ENCODE measurements around the gene SYTL2.

SYTL2 gene

GRCh38 chr11:85726381-85726780 is 84.6 kb downstream of the SYTL2 start:
- DNase-seq, result no peak

- no peak for DNase-seq
These were observed 85.3 kb downstream of the SYTL2 start for GRCh38 chr11:85725510-85726258.

GRCh38 chr11:85724748-85725465 is 86.0 kb downstream of the SYTL2 start:
- no peak for DNase-seq

- no peak for DNase-seq
These were observed 87.9 kb downstream of the SYTL2 start for GRCh38 chr11:85723088-85723487.

- DNase-seq, result no peak
These were observed 89.8 kb downstream of the SYTL2 start for GRCh38 chr11:85721191-85721590.

- peak; percentile 68 for DNase-seq
These were observed 91.7 kb downstream of the SYTL2 start for GRCh38 chr11:85718991-85719807.

- DNase-seq, result no peak
These were observed 92.6 kb downstream of the SYTL2 start for GRCh38 chr11:85718126-85718943.

- no peak for DNase-seq
These were observed 93.5 kb downstream of the SYTL2 start for GRCh38 chr11:85717429-85717828.

GRCh38 chr11:85712953-85713352 is 98.0 kb downstream of the SYTL2 start:
- DNase-seq, result no peak

GRCh38 chr11:85710917-85711316 is 100.0 kb downstream of the SYTL2 start:
- no peak for DNase-seq

GRCh38 chr11:85709941-85710702 is 100.8 kb downstream of the SYTL2 start:
- DNase-seq, result no peak

- no peak for DNase-seq
These were observed 105.1 kb downstream of the SYTL2 start for GRCh38 chr11:85705800-85706199.

- no peak for DNase-seq
These were observed 106.0 kb downstream of the SYTL2 start for GRCh38 chr11:85704967-85705366.

- DNase-seq, result no peak
These were observed 110.8 kb downstream of the SYTL2 start for GRCh38 chr11:85699957-85700741.

GRCh38 chr11:85698195-85698594 is 112.7 kb downstream of the SYTL2 start:
- no peak for DNase-seq

GRCh38 chr11:85697747-85698146 is 113.2 kb downstream of the SYTL2 start:
- DNase-seq, result no peak

- no peak for DNase-seq
These were observed 115.4 kb downstream of the SYTL2 start for GRCh38 chr11:85695546-85695945.

GRCh38 chr11:85694385-85694980 is 116.5 kb downstream of the SYTL2 start:
- DNase-seq, result no peak

- peak; percentile 73 for DNase-seq
These were observed 125.0 kb downstream of the SYTL2 start, which contains the start of gene CCDC89 for GRCh38 chr11:85685820-85686459. CCDC89 (minus strand) TSS chr11:85686195; CDS start chr11:85686130, 65 bp downstream.

All from right forelimb (tissue), 1 donor.